MCF 10A (cell line): Measurements from ENCODE around the gene C1QTNF9B. TPM values are rescaled to one million over a fixed set of nuclear protein-coding genes. Genes with fewer than 3 reads are reported as not detected.

Experiments
- BruUV-seq: library from RNA; stranded (reverse); fragments of 400-500 nt; replicated peaks from 2 replicates; lab custom pipeline; 2021; lab: Mats Ljungman, UMichigan
- CTCF ChIA-PET: fragments of 300-600 bp; sonication (Branson Sonifier 250); formaldehyde crosslinking; extraction: SDS; loops from one replicate; lab custom pipeline; 2021; ENCODE audit warnings: antibody characterized with exemption, inconsistent platforms; lab: Yijun Ruan, JAX
- POLR2A ChIA-PET: fragments of 300-600, 350-650 bp; sonication (Branson Sonifier 250); formaldehyde crosslinking; extraction: SDS; loops from one replicate; lab custom pipeline; 2020; ENCODE audit warnings: antibody characterized with exemption, inconsistent platforms; lab: Yijun Ruan, JAX
- DNase-seq: peaks from one replicate; pipeline ENCODE4 v3.0.0-alpha.2; 2018; ENCODE audit not compliant: unreplicated experiment
- H3K27ac Mint-ChIP-seq: one replicate; pipeline ENCODE4 v1.8.0; 2022; ENCODE audit warnings: mild to moderate bottlenecking, low read depth, mixed read lengths; ENCODE audit not compliant: unreplicated experiment
- H3K27me3 Mint-ChIP-seq: one replicate; pipeline ENCODE4 v1.8.0; 2022; ENCODE audit warnings: mixed read lengths; ENCODE audit not compliant: insufficient read depth, unreplicated experiment
- H3K36me3 Mint-ChIP-seq: one replicate; pipeline ENCODE4 v1.8.0; 2022; ENCODE audit warnings: mild to moderate bottlenecking, moderate library complexity, mixed read lengths; ENCODE audit not compliant: insufficient read depth, unreplicated experiment
- H3K4me1 Mint-ChIP-seq: one replicate; pipeline ENCODE4 v1.8.0; 2022; ENCODE audit warnings: mixed read lengths; ENCODE audit not compliant: insufficient read depth, unreplicated experiment
- H3K4me3 Mint-ChIP-seq: one replicate; pipeline ENCODE4 v1.8.0; 2022; ENCODE audit warnings: mild to moderate bottlenecking, moderate library complexity, mixed read lengths; ENCODE audit not compliant: unreplicated experiment
- H3K9me3 Mint-ChIP-seq: one replicate; pipeline ENCODE4 v1.8.0; 2022; ENCODE audit warnings: mixed read lengths; ENCODE audit not compliant: unreplicated experiment
- CTCF ChIP-seq: fragments of 200-600 bp; IDR thresholded peaks from one replicate; pipeline ENCODE4 v1.8.0; 2022; ENCODE audit warnings: antibody characterized with exemption, mild to moderate bottlenecking; ENCODE audit not compliant: unreplicated experiment
- intact Hi-C: fragments of 100-400 bp; cut with micrococcal nuclease; formaldehyde crosslinking; loops from 2 replicates; pipeline ENCODE4 v1.14.1; 2022
- total RNA-seq: library from RNA; stranded (reverse); gene quantifications from 2 replicates; pipeline ENCODE4 v1.2.3, GENCODE V29; 2022

C1QTNF9B gene
- total RNA-seq, 1 experiment from 2014 or later, result not detected

GRCh38 chr13:23905766-23906165 lies 8.5 kb upstream of the C1QTNF9B start:
- CTCF ChIA-PET, result no interaction called here
- Mint-ChIP-seq H3K9me3 (no peaks in the 10 kb centered on the region), H3K4me3 (no peak overlapping the region)

GRCh38 chr13:23903906-23904280 lies 6.6 kb upstream of the C1QTNF9B start:
- no peaks in the 10 kb centered on the region for H3K9me3 Mint-ChIP-seq
- intact Hi-C loops, result no loop called here
- no peak for TF ChIP-seq CTCF
- H3K27ac Mint-ChIP-seq, result no peak overlapping the region
- no peaks in the 10 kb centered on the region for H3K4me1 Mint-ChIP-seq
- no peaks in the 10 kb centered on the region for H3K36me3 Mint-ChIP-seq
- DNase-seq, result no peak
- POLR2A ChIA-PET, result no interaction called here
- BruUV-seq, result no TSS peak
- CTCF ChIA-PET, result interaction anchor here (0.6 kb wide), 1 partner anchor 428 kb away, joined by 3 read pairs; no protein-coding TSS in a partner anchor
- H3K27me3 Mint-ChIP-seq, result peaks cover 8% of the 10 kb centered on the region
- no peak overlapping the region for H3K4me3 Mint-ChIP-seq

More at GRCh38 chr13:23905766-23906165, 8.5 kb upstream of the C1QTNF9B start:
- no peak for TF ChIP-seq CTCF
- no peak for DNase-seq
- H3K27ac Mint-ChIP-seq, result no peak overlapping the region
- no TSS peak for BruUV-seq
- POLR2A ChIA-PET, result no interaction called here
- no peaks in the 10 kb centered on the region for H3K4me1 Mint-ChIP-seq
- peaks cover 10% of the 10 kb centered on the region for H3K27me3 Mint-ChIP-seq
- intact Hi-C loops, result no loop called here
- no peaks in the 10 kb centered on the region for H3K36me3 Mint-ChIP-seq

DNA sequence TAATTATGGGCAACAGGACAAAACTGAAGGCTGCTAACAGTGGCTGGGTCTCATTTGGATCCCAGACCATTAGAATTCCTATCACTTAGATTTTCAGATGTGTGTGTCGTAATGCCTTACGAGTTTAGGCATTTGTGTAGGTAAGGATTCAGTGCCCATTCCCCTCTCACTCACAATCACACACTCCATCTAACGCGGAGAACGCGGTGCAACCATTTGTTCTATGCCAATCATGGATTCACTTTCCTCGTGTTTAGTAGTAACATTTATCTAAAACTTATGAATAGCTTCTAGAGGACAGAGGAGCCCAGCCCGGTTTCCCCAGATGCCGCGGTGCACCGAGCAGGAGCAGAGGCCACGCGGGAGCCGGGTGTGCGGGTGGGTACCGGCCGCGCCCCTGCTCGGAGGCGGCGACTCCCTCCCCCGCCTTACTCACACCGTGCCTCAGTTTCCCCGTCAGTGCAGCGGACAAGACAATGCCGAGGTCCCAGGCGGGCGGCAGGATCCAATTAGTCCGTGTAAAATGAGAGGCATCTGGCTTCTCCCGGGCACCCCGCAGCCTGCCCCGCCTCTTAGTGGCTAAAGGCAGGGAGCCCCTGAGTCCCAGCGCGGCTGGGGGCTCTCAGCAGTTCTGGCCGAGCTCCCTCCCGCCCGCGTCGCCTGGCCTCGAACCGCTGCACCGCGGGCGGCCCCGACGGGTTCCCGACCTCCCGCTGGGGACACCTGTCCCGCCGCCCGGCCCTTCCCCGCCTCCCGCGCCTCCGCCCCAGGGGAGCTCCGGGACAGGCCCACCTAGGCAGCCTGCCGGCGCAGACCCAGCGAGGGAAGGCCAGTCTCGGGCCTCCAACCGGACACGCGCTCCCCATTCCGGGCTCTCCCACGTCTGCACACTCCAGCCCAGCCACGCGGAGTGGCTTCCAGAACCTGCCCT lies 5.9 kb upstream of the C1QTNF9B start:
- BruUV-seq, result no TSS peak
- no peaks in the 10 kb centered on the region for H3K36me3 Mint-ChIP-seq
- ChIA-PET POLR2A (interaction anchor here (1.9 kb wide), 1 partner anchor 13 kb away, joined by 6 read pairs; no protein-coding TSS in a partner anchor), CTCF (interaction anchor here (0.6 kb wide), 1 partner anchor 427 kb away, joined by 3 read pairs; no protein-coding TSS in a partner anchor)
- H3K27ac Mint-ChIP-seq, result no peak overlapping the region
- no peak for DNase-seq
- peaks cover 8% of the 10 kb centered on the region for H3K27me3 Mint-ChIP-seq
- TF ChIP-seq CTCF, result no peak
- no peak overlapping the region for H3K4me3 Mint-ChIP-seq
- intact Hi-C loops, result no loop called here
- H3K4me1 Mint-ChIP-seq, result no peaks in the 10 kb centered on the region
- no peaks in the 10 kb centered on the region for H3K9me3 Mint-ChIP-seq

DNA sequence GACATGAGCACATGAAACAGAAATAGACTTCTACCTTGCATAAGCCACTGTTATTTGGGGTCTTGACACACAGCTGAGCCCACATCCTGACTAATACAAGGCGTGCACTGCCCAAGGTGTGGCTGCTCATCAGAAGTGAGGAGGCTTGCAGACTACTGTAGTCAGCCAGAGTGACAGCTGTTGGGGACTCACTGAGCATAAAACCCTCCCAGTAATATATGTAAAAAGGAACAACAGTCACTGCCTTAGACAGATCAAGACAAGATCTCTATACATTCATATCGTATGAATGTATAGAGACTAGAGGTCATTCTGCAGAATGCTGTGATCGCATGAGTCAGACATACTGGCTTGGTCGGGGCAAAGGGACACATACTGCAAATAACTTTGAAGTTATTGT lies 4.1 kb upstream of the C1QTNF9B start:
- H3K4me1 Mint-ChIP-seq, result no peaks in the 10 kb centered on the region
- intact Hi-C loops, result no loop called here
- no peaks in the 10 kb centered on the region for H3K9me3 Mint-ChIP-seq
- no peak for DNase-seq
- no peak overlapping the region for H3K4me3 Mint-ChIP-seq
- no TSS peak for BruUV-seq
- H3K27me3 Mint-ChIP-seq, result peaks cover 8% of the 10 kb centered on the region
- TF ChIP-seq CTCF, result no peak
- H3K27ac Mint-ChIP-seq, result no peak overlapping the region
- ChIA-PET POLR2A (no interaction called here), CTCF (interaction anchor here (0.6 to 5.2 kb wide), 4 partner anchors 12 to 435 kb away, joined by 3 to 40 read pairs (median 3); partner anchors contain the start of gene MIPEP)
- H3K36me3 Mint-ChIP-seq, result no peaks in the 10 kb centered on the region
